ENCODE results near the gene RER1.

Gene RER1

GRCh38 chr1:2374252-2375155 lies 17.1 kb upstream of the RER1 start:
- Histone ChIP-seq H3K9ac (ENCODE audit: low read length) (no peak overlapping the region), H3K4me3 (ENCODE audit: low read length) (no peak overlapping the region), H3K4me1 (ENCODE audit: control insufficient read depth, insufficient read depth, low read length) (no peaks in the 10 kb centered on the region), H3K9me3 (ENCODE audit: control insufficient read depth, low read length) (no peaks in the 10 kb centered on the region), H3K27me3 (ENCODE audit: control insufficient read depth, insufficient read depth, low read length) (no peaks in the 10 kb centered on the region), H3K36me3 (ENCODE audit: control insufficient read depth, insufficient read depth, low read length) (no peaks in the 10 kb centered on the region)

DNA sequence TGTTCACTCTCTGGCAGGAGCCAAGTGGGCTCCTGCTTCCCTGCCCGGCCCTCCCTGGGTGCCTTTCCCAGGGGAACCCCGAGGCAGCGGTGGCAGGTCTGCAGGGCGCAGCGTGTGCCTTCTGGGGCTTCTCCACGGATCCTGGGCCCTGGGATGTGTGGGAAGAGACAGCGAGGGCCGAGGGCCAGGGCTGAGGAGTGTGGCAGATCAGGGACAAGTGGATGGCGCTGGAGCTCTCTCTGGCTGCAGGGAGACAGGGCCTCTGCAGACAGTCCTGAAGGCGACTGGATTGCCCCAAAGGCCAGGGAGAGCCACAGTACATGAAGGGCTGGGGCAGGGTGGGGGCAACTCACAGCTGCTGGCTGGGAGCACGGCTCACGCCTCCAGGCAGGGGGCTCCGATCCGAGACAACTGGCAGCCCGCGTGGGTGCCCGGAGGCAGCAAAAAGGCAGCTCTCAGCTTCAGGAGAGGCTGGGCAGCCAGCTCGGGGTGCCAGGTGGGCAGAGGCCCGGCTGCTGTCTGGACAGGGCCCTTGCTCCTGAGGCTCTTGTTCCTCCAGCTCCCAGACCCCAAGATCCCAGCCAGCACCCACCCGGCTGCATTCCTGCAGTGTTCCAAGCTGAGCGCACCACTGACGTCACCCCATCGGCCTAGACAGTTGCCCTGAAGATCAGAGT lies 16.3 kb upstream of the RER1 start:
- no peak overlapping the region for H3K9ac ChIP-seq (ENCODE audit: low read length)
- H3K4me3 ChIP-seq (ENCODE audit: low read length) = no peak overlapping the region
- H3K36me3 ChIP-seq (ENCODE audit: control insufficient read depth, insufficient read depth, low read length) = no peaks in the 10 kb centered on the region

DNA sequence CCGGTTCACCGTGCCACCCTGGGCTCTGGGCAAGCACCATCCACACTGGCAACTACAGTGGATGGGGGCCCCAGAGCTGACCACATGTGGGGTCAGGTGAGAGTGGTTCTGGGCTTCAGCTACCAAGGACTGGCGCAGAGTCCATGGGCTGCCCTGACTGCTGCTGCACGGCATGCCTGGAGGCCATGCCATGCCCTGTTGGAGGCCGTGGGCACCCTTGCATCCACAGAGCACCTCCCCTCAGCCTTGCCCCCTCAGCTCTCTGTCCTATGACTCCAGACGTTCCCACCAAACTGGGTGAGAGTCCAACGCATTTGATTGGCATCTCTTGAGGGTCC lies 15.7 kb upstream of the RER1 start:
- Histone ChIP-seq H3K9me3 (ENCODE audit: control insufficient read depth, low read length) (no peaks in the 10 kb centered on the region), H3K9ac (ENCODE audit: low read length) (no peak overlapping the region), H3K27me3 (ENCODE audit: control insufficient read depth, insufficient read depth, low read length) (no peaks in the 10 kb centered on the region), H3K4me3 (ENCODE audit: low read length) (no peak overlapping the region), H3K4me1 (ENCODE audit: control insufficient read depth, insufficient read depth, low read length) (no peaks in the 10 kb centered on the region), H3K36me3 (ENCODE audit: control insufficient read depth, insufficient read depth, low read length) (no peaks in the 10 kb centered on the region)

More for the DNA sequence above, 16.3 kb upstream of the RER1 start:
- Histone ChIP-seq H3K4me1 (ENCODE audit: control insufficient read depth, insufficient read depth, low read length) (no peaks in the 10 kb centered on the region), H3K9me3 (ENCODE audit: control insufficient read depth, low read length) (no peaks in the 10 kb centered on the region), H3K27me3 (ENCODE audit: control insufficient read depth, insufficient read depth, low read length) (no peaks in the 10 kb centered on the region)

- Histone ChIP-seq H3K36me3 (ENCODE audit: control insufficient read depth, insufficient read depth, low read length) (no peaks in the 10 kb centered on the region), H3K27me3 (ENCODE audit: control insufficient read depth, insufficient read depth, low read length) (no peaks in the 10 kb centered on the region), H3K9me3 (ENCODE audit: control insufficient read depth, low read length) (no peaks in the 10 kb centered on the region), H3K4me3 (ENCODE audit: low read length) (no peak overlapping the region), H3K4me1 (ENCODE audit: control insufficient read depth, insufficient read depth, low read length) (no peaks in the 10 kb centered on the region), H3K9ac (ENCODE audit: low read length) (no peak overlapping the region)
Observed at GRCh38 chr1:2376261-2376741, 15.3 kb upstream of the RER1 start.

DNA sequence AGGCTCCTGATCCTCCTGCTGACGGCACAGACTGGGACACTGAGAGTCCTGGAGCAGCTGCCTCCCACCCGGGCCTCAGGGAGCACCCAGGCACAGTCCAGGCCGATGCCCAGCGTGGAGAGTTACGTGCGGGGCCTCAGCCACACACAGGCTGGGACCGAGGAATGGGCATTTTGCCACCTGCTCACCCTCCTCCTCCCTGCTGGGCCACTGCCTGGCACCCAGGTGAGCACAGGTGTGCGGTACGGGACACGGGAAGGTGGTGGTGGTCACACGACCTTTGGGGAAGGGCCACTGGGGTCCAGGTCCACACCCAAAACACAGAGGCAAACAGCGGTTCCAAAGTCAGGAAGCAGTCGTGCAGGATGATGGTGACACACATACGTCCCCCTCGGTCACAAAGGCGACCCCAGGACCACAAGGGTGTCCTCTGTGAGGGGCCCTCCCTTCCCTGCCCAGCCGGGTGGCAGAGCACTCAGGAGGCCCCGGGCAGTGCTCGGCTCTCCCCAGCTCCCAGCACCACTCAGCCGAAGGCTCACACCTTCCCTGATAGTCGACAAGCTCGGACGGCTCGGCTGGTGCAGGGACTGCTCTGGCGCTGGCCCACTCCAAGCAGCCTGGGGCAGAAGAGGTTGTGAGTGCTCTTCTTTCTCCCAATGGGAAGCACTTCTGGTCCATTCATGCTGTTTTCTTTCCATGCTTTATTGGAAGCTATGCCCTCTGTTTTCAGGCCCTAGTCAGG lies 14.5 kb upstream of the RER1 start:
- no peaks in the 10 kb centered on the region for H3K27me3 ChIP-seq (ENCODE audit: control insufficient read depth, insufficient read depth, low read length)
- H3K4me3 ChIP-seq (ENCODE audit: low read length) = no peak overlapping the region
- peaks cover 5% of the 10 kb centered on the region for H3K4me1 ChIP-seq (ENCODE audit: control insufficient read depth, insufficient read depth, low read length)
- H3K9ac ChIP-seq (ENCODE audit: low read length) = no peak overlapping the region
- H3K36me3 ChIP-seq (ENCODE audit: control insufficient read depth, insufficient read depth, low read length) = no peaks in the 10 kb centered on the region
- H3K9me3 ChIP-seq (ENCODE audit: control insufficient read depth, low read length) = no peaks in the 10 kb centered on the region

DNA sequence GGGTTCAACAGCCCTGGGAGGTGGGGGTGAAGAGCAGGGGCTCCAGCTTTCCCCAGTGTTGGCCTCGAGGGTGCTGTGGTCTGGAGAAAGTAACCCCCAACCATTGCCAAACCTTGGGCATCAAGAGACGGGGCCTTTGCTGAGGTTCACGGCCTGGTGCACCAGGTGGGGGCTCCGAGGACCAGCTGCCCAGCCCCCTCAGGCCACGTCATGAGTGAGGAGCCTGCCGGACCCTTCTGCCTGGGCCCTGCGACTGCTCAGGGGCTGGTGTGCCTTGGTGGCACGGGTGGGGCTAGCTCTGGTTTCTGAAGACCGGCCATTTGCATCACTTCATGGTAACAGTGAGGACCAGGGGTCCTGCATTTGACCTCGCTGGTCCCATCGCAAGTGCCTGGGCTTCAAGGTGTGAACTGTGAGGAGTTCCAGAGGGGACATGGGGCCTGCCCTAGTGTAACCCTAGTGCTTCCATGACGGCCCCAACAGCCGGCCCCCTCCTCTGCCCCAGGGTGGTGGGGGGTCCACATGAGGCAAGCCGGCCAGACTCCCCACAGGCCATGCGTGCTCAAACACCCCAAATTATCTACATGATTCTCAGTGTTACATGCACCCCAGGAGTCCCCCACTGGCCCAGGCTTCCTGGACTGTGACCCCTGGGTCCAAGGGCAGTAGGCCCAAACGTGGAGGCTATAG lies 13.7 kb upstream of the RER1 start:
- H3K36me3 ChIP-seq (ENCODE audit: control insufficient read depth, insufficient read depth, low read length) = no peaks in the 10 kb centered on the region
- no peaks in the 10 kb centered on the region for H3K27me3 ChIP-seq (ENCODE audit: control insufficient read depth, insufficient read depth, low read length)
- H3K4me1 ChIP-seq (ENCODE audit: control insufficient read depth, insufficient read depth, low read length) = peaks cover 5% of the 10 kb centered on the region
- H3K9ac ChIP-seq (ENCODE audit: low read length) = no peak overlapping the region
- no peak overlapping the region for H3K4me3 ChIP-seq (ENCODE audit: low read length)
- H3K9me3 ChIP-seq (ENCODE audit: control insufficient read depth, low read length) = no peaks in the 10 kb centered on the region

DNA sequence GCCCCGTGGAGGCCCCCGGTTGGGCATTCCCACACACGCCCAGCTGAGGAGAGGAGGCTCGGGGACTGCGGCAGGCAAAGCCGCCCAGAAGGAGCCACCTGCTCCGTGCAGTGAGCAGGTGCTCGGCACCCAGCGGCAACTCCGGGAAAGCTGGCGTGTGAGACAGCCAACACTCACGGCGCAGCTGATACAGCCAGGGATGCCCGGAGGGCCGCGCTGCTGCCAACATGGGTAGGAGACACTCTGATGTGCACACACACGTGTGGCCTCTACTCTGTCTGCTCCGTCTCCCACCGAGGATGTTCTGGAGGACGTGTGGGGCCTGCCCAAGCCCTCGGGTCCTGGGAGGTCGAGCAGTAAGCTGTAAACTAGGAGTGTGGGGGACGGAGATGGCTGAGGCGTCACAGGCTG lies 13.2 kb upstream of the RER1 start:
- Histone ChIP-seq H3K9me3 (ENCODE audit: control insufficient read depth, low read length) (no peaks in the 10 kb centered on the region), H3K4me1 (ENCODE audit: control insufficient read depth, insufficient read depth, low read length) (peaks cover 5% of the 10 kb centered on the region), H3K27me3 (ENCODE audit: control insufficient read depth, insufficient read depth, low read length) (no peaks in the 10 kb centered on the region), H3K9ac (ENCODE audit: low read length) (no peak overlapping the region), H3K4me3 (ENCODE audit: low read length) (no peak overlapping the region), H3K36me3 (ENCODE audit: control insufficient read depth, insufficient read depth, low read length) (no peaks in the 10 kb centered on the region)

GRCh38 chr1:2378956-2379732 lies 12.5 kb upstream of the RER1 start:
- Histone ChIP-seq H3K36me3 (ENCODE audit: control insufficient read depth, insufficient read depth, low read length) (no peaks in the 10 kb centered on the region), H3K27me3 (ENCODE audit: control insufficient read depth, insufficient read depth, low read length) (no peaks in the 10 kb centered on the region), H3K4me1 (ENCODE audit: control insufficient read depth, insufficient read depth, low read length) (peaks cover 5% of the 10 kb centered on the region), H3K9ac (ENCODE audit: low read length) (no peak overlapping the region), H3K4me3 (ENCODE audit: low read length) (no peak overlapping the region), H3K9me3 (ENCODE audit: control insufficient read depth, low read length) (no peaks in the 10 kb centered on the region)

DNA sequence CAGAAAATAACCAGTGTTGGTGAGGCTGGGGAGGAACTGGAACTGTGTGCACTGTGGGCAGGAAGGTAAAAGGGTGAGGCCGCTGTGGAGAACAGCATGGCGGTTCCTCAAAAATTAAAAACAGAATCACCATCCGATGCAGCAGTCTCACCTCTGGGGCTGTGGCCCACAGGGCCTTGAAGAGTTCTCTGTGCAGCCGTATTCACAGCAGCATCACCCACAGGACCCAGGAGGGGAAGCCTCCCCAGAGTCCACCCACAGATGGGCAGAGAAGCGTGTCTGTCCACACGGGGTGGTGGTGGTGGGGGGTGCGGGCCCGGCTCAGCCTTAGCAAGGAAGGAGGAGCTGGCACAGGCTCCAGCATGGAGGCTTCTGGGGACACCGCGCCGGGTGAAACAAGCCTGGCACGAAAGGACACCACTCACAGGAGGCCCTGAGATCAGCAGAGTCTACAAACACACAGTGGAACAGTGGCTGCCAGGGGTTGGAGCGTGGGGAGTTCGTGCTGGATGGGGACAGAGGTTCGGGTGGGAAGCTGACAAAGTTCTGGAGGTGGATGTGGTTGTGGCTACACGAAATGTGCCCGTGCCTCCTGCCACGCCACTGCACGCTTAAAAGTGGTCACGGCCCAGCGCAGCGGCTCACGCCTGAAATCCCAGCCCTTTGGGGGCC lies 11.8 kb upstream of the RER1 start:
- Histone ChIP-seq H3K4me3 (ENCODE audit: low read length) (no peak overlapping the region), H3K4me1 (ENCODE audit: control insufficient read depth, insufficient read depth, low read length) (peaks cover 5% of the 10 kb centered on the region), H3K36me3 (ENCODE audit: control insufficient read depth, insufficient read depth, low read length) (no peaks in the 10 kb centered on the region), H3K9me3 (ENCODE audit: control insufficient read depth, low read length) (no peaks in the 10 kb centered on the region), H3K27me3 (ENCODE audit: control insufficient read depth, insufficient read depth, low read length) (no peaks in the 10 kb centered on the region), H3K9ac (ENCODE audit: low read length) (no peak overlapping the region)

DNA sequence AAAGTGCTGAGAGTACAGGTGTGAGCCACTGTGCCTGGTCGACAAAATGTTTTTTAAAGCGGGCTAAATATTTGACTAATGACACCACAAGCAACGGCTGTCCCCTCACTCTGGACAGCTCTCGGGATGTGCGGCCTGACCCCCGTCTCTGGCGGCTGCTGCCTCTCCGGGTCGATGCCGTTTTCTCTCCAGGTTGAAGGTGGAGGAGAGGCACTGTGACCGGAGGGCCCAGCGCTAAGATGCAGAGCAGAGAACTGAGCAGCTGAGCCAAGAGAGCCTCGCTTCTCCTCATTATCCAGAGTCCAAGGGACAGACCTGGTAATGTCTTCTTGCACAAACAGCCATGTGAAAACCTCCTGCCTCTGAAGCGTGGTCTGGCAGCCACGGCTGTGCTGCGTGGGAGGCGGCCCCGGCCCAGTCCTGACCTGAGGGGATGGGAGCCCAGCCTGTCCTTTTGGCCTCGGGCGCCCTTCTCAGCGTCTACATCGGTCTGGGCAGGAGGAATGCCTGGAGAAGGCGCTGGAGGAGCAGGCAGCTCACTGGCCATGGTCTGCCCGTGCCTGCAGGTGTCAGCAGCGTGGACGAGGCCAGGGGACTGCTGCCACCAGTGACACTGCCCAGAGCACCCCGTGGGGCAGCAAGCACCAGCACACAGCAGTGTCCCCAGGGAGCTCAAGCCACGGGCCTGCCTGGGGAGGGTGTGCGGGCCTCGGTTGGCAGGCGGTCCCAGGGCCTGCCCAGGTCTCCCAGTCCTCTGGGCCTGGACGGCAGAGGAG lies 10.6 kb upstream of the RER1 start:
- H3K27me3 ChIP-seq (ENCODE audit: control insufficient read depth, insufficient read depth, low read length) = no peaks in the 10 kb centered on the region
- H3K36me3 ChIP-seq (ENCODE audit: control insufficient read depth, insufficient read depth, low read length) = no peaks in the 10 kb centered on the region
- H3K4me3 ChIP-seq (ENCODE audit: low read length) = no peak overlapping the region
- H3K9ac ChIP-seq (ENCODE audit: low read length) = no peak overlapping the region
- no peaks in the 10 kb centered on the region for H3K9me3 ChIP-seq (ENCODE audit: control insufficient read depth, low read length)
- H3K4me1 ChIP-seq (ENCODE audit: control insufficient read depth, insufficient read depth, low read length) = peaks cover 5% of the 10 kb centered on the region

Data from mucosa of stomach (tissue), 1 donor.